Measurements from ENCODE around the gene USP3. TPM values are rescaled to one million over a fixed set of nuclear protein-coding genes. Genes with fewer than 3 reads are reported as not detected.

Gene USP3
- total and polyA plus RNA-seq, 2 of the 4 experiments (the other 2 are of a cell fraction) = 17.3 to 52.3 TPM

DNA sequence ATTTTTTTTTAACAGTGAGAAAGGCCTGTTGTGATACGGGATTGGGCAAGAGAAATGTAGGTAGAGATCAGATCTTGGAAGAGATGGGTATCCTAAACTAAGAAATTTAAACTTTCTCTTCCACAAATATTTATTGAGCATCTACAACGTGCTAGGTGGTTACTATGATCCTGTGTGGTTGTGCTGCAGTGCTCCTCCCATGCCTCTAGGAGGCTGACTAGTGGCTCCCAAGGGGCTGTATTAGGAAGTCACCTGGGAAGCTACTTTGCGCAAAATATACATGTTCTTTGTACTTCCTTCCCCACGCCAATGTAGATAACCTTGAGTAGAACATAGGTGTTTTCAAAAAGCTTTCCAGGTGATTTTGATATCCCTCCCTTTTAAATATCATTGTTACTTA, 27.2 kb downstream of the USP3 start:
- Histone ChIP-seq H3K9me3 (ENCODE audit: control insufficient read depth, insufficient read depth, low read length) (no peaks in the 10 kb centered on the region), H3K27ac (ENCODE audit: insufficient read depth, low read length) (no peak overlapping the region), H3K23ac (ENCODE audit: low read depth, low read length) (no peak overlapping the region), H4K91ac (ENCODE audit: insufficient read depth, low read depth, low read length) (no peak overlapping the region), H2AK9ac (replicated peaks; ENCODE audit: low read depth, low read length, poor library complexity) (no peak overlapping the region), H3K27me3 (ENCODE audit: control insufficient read depth, insufficient read depth, low read length) (no peaks in the 10 kb centered on the region), H3K18ac (ENCODE audit: low read depth, low read length) (no peak overlapping the region), H2AK5ac (ENCODE audit: low read depth, low read length) (no peak overlapping the region), H2BK20ac (ENCODE audit: low read depth, low read length) (no peak overlapping the region), H2AFZ (replicated peaks; ENCODE audit: low read length, poor library complexity) (no peak overlapping the region), H3K79me1 (ENCODE audit: low read depth in 1 of 2, low read length in 2 of 2) (peaks cover 28 to 67% of the 10 kb centered on the region in 2 experiments), H2BK120ac (ENCODE audit: low read depth, low read length) (no peak overlapping the region), H4K8ac (ENCODE audit: low read depth in 2 of 2, low read length in 2 of 2) (no peak overlapping the region), H3K4me1 (ENCODE audit: control insufficient read depth, insufficient read depth, low read length) (peaks cover 6% of the 10 kb centered on the region), H4K20me1 (ENCODE audit: insufficient read depth, low read length) (peaks cover 41% of the 10 kb centered on the region), H3K36me3 (ENCODE audit: control insufficient read depth, insufficient read depth, low read length) (no peaks in the 10 kb centered on the region), H3K4me2 (ENCODE audit: low read depth, low read length) (no peak overlapping the region), H2BK5ac (ENCODE audit: low read depth, low read length, poor library complexity, severe bottlenecking) (no peak overlapping the region), H4K5ac (ENCODE audit: low read depth, low read length) (no peak overlapping the region), H3K9me1 (ENCODE audit: insufficient read depth, low read length) (peaks cover 9% of the 10 kb centered on the region), H3K4ac (ENCODE audit: low read depth, low read length) (no peak overlapping the region), H2BK15ac (ENCODE audit: low read depth, low read length) (no peak overlapping the region), H3K9ac (ENCODE audit: low read depth, low read length) (no peak overlapping the region), H3K14ac (replicated peaks; ENCODE audit: low read depth, low read length) (no peak overlapping the region), H3K4me3 (ENCODE audit: insufficient read depth, low read depth, low read length) (no peak overlapping the region), H3K56ac (ENCODE audit: extremely low read depth, insufficient read depth, low read length) (no peak overlapping the region)
- TF ChIP-seq MXI1 (IDR thresholded peaks at IDR 0.05; ENCODE audit: borderline replicate concordance, low read depth, low read length) = no peak
- in situ Hi-C loops (cut with MboI; ENCODE audit: low sequenced_read_pairs) (no loop called here), dilution Hi-C loops (cut with HindIII; ENCODE audit: low sequenced_read_pairs, unreplicated experiment) (no loop called here), intact Hi-C loops (cut with micrococcal nuclease) (no loop called here)
- no peak for DNase-seq
- ChIA-PET POLR2A (ENCODE audit: unreplicated experiment) (no interaction called here), CTCF (interaction anchor here (0.9 kb wide), 1 partner anchor 19 kb away, joined by 3 read pairs; no protein-coding TSS in a partner anchor)
- WGBS, 2 experiments (ENCODE audit: extremely low coverage in 2 of 2, insufficient read length in 1 of 2) = no CpG with 5 or more reads among the region's 4 CpGs
- no peak for ATAC-seq (ENCODE audit: low read depth)
- BruUV-seq (replicated peaks) = no TSS peak
